OCI-LY7 (cell line): ENCODE results near the gene PAX7. TPM values are rescaled to one million over a fixed set of nuclear protein-coding genes. Genes with fewer than 3 reads are reported as not detected.

Source experiments
- BruUV-seq: library from RNA; stranded (reverse); fragments of 400-500 nt; replicated peaks from 2 replicates; lab custom pipeline; 2021; lab: Mats Ljungman, UMichigan
- CTCF ChIA-PET: fragments of 300-600 bp; sonication (Branson Sonifier 250); formaldehyde crosslinking; loops from one replicate; lab custom pipeline; 2022; ENCODE audit warnings: antibody characterized with exemption; ENCODE audit not compliant: unreplicated experiment; lab: Charles Lee
- POLR2A ChIA-PET: fragments of 300-600 bp; sonication (Branson Sonifier 250); formaldehyde crosslinking; loops from one replicate; lab custom pipeline; 2022; ENCODE audit warnings: antibody characterized with exemption; lab: Charles Lee
- DNase-seq: peaks from one replicate; pipeline ENCODE4 v3.0.0-alpha.2; 2015; ENCODE audit warnings: low spot score
- H2AFZ ChIP-seq: fragments of 200-600 bp; sonication (generic), shearing (Covaris generic); 2 replicates; pipeline ENCODE4 v1.6.1; 2014; ENCODE audit warnings: mild to moderate bottlenecking, antibody characterized with exemption, low read length, moderate library complexity
- H3K27ac ChIP-seq: fragments of 200-600 bp; sonication (generic); 2 replicates; pipeline ENCODE4 v1.5.1; 2014; ENCODE audit warnings: mixed run types, low read depth, mild to moderate bottlenecking, moderate library complexity, low read length, inconsistent platforms; ENCODE audit not compliant: poor library complexity, severe bottlenecking
- H3K36me3 ChIP-seq: fragments of 200-600 bp; sonication (generic); 2 replicates; pipeline ENCODE4 v1.6.1; 2014; ENCODE audit warnings: mild to moderate bottlenecking, antibody characterized with exemption, low read length, moderate library complexity, mixed read lengths; ENCODE audit not compliant: insufficient read depth
- H3K4me1 ChIP-seq: fragments of 200-600 bp; sonication (generic); 2 replicates; pipeline ENCODE4 v1.5.1; 2014; ENCODE audit warnings: mild to moderate bottlenecking, low read length; ENCODE audit not compliant: insufficient read depth, poor library complexity, severe bottlenecking
- H3K4me2 ChIP-seq: fragments of 200-600 bp; sonication (generic); 2 replicates; pipeline ENCODE4 v1.6.1; 2014; ENCODE audit warnings: mild to moderate bottlenecking, low read length
- H3K4me3 ChIP-seq: fragments of 200-600 bp; sonication (generic); 2 replicates; pipeline ENCODE4 v1.5.1; 2014; ENCODE audit warnings: mild to moderate bottlenecking, low read depth, low read length; ENCODE audit not compliant: poor library complexity, severe bottlenecking
- H3K79me2 ChIP-seq: fragments of 200-600 bp; sonication (generic); 2 replicates; pipeline ENCODE4 v1.6.1; 2016; ENCODE audit warnings: low read depth, mild to moderate bottlenecking, low read length, moderate library complexity, mixed read lengths; ENCODE audit not compliant: insufficient read depth
- H3K9me2 ChIP-seq: fragments of 200-600 bp; sonication (generic); 2 replicates; pipeline ENCODE4 v1.6.1; 2016; ENCODE audit warnings: mild to moderate bottlenecking, low read length, mixed read lengths; ENCODE audit not compliant: insufficient read depth
- H3K9me3 ChIP-seq: fragments of 200-600 bp; sonication (generic); 2 replicates; pipeline ENCODE4 v1.6.1; 2014; ENCODE audit warnings: mild to moderate bottlenecking, mixed run types, low read length, mixed read lengths
- H4K20me1 ChIP-seq: fragments of 200-600 bp; sonication (generic); 2 replicates; pipeline ENCODE4 v1.6.1; 2014; ENCODE audit warnings: mild to moderate bottlenecking, antibody characterized with exemption, low read length, moderate library complexity, mixed read lengths; ENCODE audit not compliant: insufficient read depth
- CTCF ChIP-seq: fragments of 200-600 bp; sonication (generic); conservative IDR thresholded peaks from 2 replicates; pipeline ENCODE4 v1.5.1; 2014; ENCODE audit warnings: mild to moderate bottlenecking, antibody characterized with exemption, low read length, moderate library complexity, mixed read lengths
- EZH2phosphoT487 ChIP-seq: fragments of 200-600 bp; sonication (generic); IDR thresholded peaks from 2 replicates; pipeline ENCODE4 v1.6.1; 2018; ENCODE audit warnings: low read depth, borderline replicate concordance, mild to moderate bottlenecking, mixed run types, antibody characterized with exemption, low read length, moderate library complexity, mixed read lengths
- intact Hi-C: fragments of 100-400 bp; cut with micrococcal nuclease; formaldehyde crosslinking; loops from one replicate; pipeline ENCODE4 v1.10.0; 2022; ENCODE audit not compliant: unreplicated experiment
- total RNA-seq, 2 experiments: library from RNA; depleted of rRNA in 1 of 2; stranded (reverse); fragments of >200 nt in 1 of 2; shearing (Covaris generic) in 1 of 2; gene quantifications; 2 replicates each; pipeline ENCODE4 v1.2.3, GENCODE V29; 2014 to 2022

PAX7 gene
- total RNA-seq, 2 experiments from 2014 or later: not detected

- BruUV-seq: no TSS peak
- Histone ChIP-seq H3K4me1 (peaks cover 10% of the 10 kb centered on the region), H3K4me2 (no peak overlapping the region), H3K4me3 (no peak overlapping the region), H4K20me1 (no peaks in the 10 kb centered on the region), H3K36me3 (no peaks in the 10 kb centered on the region), H3K9me3 (no peaks in the 10 kb centered on the region), H3K9me2 (no peaks in the 10 kb centered on the region), H2AFZ (no peak overlapping the region), H3K79me2 (no peaks in the 10 kb centered on the region), H3K27ac (no peak overlapping the region)
- CTCF ChIA-PET: no interaction called here
- POLR2A ChIA-PET: interaction anchor here (0.6 to 1.0 kb wide), 2 partner anchors 74 to 999 kb away, joined by 3 to 5 read pairs; no protein-coding TSS in a partner anchor
- TF ChIP-seq CTCF (no peak), EZH2phosphoT487 (no peak)
- intact Hi-C loops: no loop called here
- DNase-seq: no peak
These were observed 38.2 kb downstream of the PAX7 start for GRCh38 chr1:18668750-18669404.

- ChIA-PET CTCF (interaction anchor here (0.6 kb wide), 1 partner anchor 57 kb away, joined by 3 read pairs; no protein-coding TSS in a partner anchor), POLR2A (interaction anchor here (0.7 to 1.0 kb wide), 3 partner anchors 26 to 230 kb away, joined by 5 to 7 read pairs (median 5); no protein-coding TSS in a partner anchor)
- no peak overlapping the region for H3K27ac ChIP-seq
- H3K79me2 ChIP-seq: no peaks in the 10 kb centered on the region
- no peak overlapping the region for H3K4me3 ChIP-seq
- H4K20me1 ChIP-seq: no peaks in the 10 kb centered on the region
- H3K9me3 ChIP-seq: no peaks in the 10 kb centered on the region
- H3K36me3 ChIP-seq: no peaks in the 10 kb centered on the region
- TF ChIP-seq EZH2phosphoT487 (no peak), CTCF (no peak)
- peaks cover 10% of the 10 kb centered on the region for H3K4me1 ChIP-seq
- no TSS peak for BruUV-seq
- intact Hi-C loops: no loop called here
- no peak for DNase-seq
- no peaks in the 10 kb centered on the region for H3K9me2 ChIP-seq
- H3K4me2 ChIP-seq: no peak overlapping the region
- H2AFZ ChIP-seq: no peak overlapping the region
These were observed 39.6 kb downstream of the PAX7 start for GRCh38 chr1:18670121-18670867.

- BruUV-seq: no TSS peak
- Histone ChIP-seq H4K20me1 (no peaks in the 10 kb centered on the region), H3K9me3 (no peaks in the 10 kb centered on the region), H3K36me3 (no peaks in the 10 kb centered on the region), H3K9me2 (no peaks in the 10 kb centered on the region), H3K27ac (no peak overlapping the region), H2AFZ (no peak overlapping the region), H3K79me2 (no peaks in the 10 kb centered on the region), H3K4me3 (no peak overlapping the region), H3K4me1 (peaks cover 10% of the 10 kb centered on the region), H3K4me2 (no peak overlapping the region)
- no peak for DNase-seq
- intact Hi-C loops: no loop called here
- CTCF ChIA-PET: interaction anchor here (0.6 kb wide), 1 partner anchor 57 kb away, joined by 3 read pairs; no protein-coding TSS in a partner anchor
- POLR2A ChIA-PET: no interaction called here
- TF ChIP-seq EZH2phosphoT487: no peak
- TF ChIP-seq CTCF: no peak
These were observed 40.2 kb downstream of the PAX7 start for GRCh38 chr1:18670868-18671225.
